ENCODE data around the gene SLC16A10.
"Not testable (repeated sequence)": the region's sequence is repeated elsewhere in the genome, so short reads cannot be mapped to it uniquely, and the experiment has no call there.

GRCh38 chr6:111134236-111134869 is 47.0 kb downstream of the SLC16A10 start:
- TF ChIP-seq FOXM1 (IDR thresholded peaks at IDR 0.05; ENCODE audit: borderline replicate concordance); SUZ12 (IDR thresholded peaks at IDR 0.05); ARNT (IDR thresholded peaks at IDR 0.05): not testable (repeated sequence)
